DND-41 (cell line): Measurements from ENCODE around the gene FRS2.

ENCODE experiments used
- EZH2 ChIP-seq: IDR thresholded peaks from 3 replicates; pipeline ENCODE4 v1.6.1; 2012; ENCODE audit warnings: borderline replicate concordance, low read depth, mild to moderate bottlenecking, moderate library complexity, low read length, inconsistent platforms; ENCODE audit not compliant: severe bottlenecking
- TF ChIP-seq, protein P1 (sequence below): IDR thresholded peaks from 2 replicates; pipeline ENCODE4 v1.5.1; 2012; ENCODE audit warnings: borderline replicate concordance, low read length, moderate library complexity, mild to moderate bottlenecking; ENCODE audit not compliant: poor library complexity, severe bottlenecking; ENCODE audit errors: extremely low read depth

- TF ChIP-seq EZH2: no peak
- TF ChIP-seq, protein P1, sequence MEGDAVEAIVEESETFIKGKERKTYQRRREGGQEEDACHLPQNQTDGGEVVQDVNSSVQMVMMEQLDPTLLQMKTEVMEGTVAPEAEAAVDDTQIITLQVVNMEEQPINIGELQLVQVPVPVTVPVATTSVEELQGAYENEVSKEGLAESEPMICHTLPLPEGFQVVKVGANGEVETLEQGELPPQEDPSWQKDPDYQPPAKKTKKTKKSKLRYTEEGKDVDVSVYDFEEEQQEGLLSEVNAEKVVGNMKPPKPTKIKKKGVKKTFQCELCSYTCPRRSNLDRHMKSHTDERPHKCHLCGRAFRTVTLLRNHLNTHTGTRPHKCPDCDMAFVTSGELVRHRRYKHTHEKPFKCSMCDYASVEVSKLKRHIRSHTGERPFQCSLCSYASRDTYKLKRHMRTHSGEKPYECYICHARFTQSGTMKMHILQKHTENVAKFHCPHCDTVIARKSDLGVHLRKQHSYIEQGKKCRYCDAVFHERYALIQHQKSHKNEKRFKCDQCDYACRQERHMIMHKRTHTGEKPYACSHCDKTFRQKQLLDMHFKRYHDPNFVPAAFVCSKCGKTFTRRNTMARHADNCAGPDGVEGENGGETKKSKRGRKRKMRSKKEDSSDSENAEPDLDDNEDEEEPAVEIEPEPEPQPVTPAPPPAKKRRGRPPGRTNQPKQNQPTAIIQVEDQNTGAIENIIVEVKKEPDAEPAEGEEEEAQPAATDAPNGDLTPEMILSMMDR: peak; percentile 11
Measured at GRCh38 chr12:69595689-69596088, 125.5 kb downstream of the FRS2 start.
